Sigmoid colon (tissue), 4 donors: ENCODE measurements around the gene PTGR3.

Experiments used
- POLR2AphosphoS5 ChIP-seq, 4 donors: sonication (generic); formaldehyde crosslinking; IDR thresholded peaks; one replicate each; pipeline ENCODE4 v1.6.1; 2017; ENCODE audit warnings: antibody characterized with exemption in 4 of 4
- TF ChIP-seq, protein P1 (sequence below), 4 experiments: fragments of 450-650 bp in 3 of 4; fragments of 200-600 bp in 1 of 4; IDR thresholded peaks; one replicate each; pipeline ENCODE4 v1.5.1; 2016 to 2019; ENCODE audit warnings: antibody characterized with exemption in 4 of 4, mild to moderate bottlenecking in 3 of 4, moderate library complexity in 2 of 4

DNA sequence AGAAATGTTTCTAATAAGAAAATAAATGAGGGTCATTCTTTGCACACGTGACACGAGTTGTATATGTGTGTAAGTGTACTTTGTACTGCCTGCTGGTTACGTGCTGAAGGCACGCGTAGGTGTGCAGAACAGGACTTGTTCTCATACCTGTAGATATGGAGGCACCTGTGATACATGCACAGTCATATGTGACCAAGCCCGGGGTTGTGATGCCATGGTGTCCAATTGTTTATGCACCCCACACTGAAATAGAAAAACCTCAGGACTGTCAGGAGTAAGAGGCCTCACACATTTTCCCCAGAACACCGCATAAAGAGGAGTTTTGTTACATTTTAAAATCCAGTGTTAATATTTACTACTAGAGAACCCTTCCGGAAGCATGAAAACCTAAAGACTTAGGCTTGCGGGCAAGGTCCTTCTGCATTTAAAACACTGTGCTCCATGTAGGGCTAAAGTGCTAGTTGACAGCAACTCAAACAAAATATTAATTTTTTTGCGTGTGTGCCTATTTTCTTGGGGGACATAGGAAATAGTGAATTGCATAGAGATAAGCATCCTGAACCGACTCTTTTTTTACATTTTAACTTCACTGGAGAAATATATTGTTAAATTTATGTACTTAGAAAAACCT is 10.9 kb upstream of the PTGR3 start:
- TF ChIP-seq, protein P1, sequence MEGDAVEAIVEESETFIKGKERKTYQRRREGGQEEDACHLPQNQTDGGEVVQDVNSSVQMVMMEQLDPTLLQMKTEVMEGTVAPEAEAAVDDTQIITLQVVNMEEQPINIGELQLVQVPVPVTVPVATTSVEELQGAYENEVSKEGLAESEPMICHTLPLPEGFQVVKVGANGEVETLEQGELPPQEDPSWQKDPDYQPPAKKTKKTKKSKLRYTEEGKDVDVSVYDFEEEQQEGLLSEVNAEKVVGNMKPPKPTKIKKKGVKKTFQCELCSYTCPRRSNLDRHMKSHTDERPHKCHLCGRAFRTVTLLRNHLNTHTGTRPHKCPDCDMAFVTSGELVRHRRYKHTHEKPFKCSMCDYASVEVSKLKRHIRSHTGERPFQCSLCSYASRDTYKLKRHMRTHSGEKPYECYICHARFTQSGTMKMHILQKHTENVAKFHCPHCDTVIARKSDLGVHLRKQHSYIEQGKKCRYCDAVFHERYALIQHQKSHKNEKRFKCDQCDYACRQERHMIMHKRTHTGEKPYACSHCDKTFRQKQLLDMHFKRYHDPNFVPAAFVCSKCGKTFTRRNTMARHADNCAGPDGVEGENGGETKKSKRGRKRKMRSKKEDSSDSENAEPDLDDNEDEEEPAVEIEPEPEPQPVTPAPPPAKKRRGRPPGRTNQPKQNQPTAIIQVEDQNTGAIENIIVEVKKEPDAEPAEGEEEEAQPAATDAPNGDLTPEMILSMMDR (IDR thresholded peaks at IDR 0.05) = no peak
- no peak for TF ChIP-seq POLR2AphosphoS5 (IDR thresholded peaks at IDR 0.05)
